Astrocyte (in vitro differentiated cells and primary cell): ENCODE data around the gene URB1. TPM values are rescaled to one million over a fixed set of nuclear protein-coding genes. Genes with fewer than 3 reads are reported as not detected.

Experiments used
- DNase-seq: peaks from one replicate; pipeline ENCODE4 v3.0.0-alpha.2; 2010; ENCODE audit warnings: low read depth
- FAIRE-seq: peaks from 2 replicates; lab custom pipeline; 2011; peaks lifted over from hg19 to GRCh38; lab: Jason Lieb, UNC
- H2AFZ ChIP-seq: 2 replicates; pipeline ENCODE4 v1.6.0; 2012; ENCODE audit warnings: low read depth, low read length, inconsistent platforms
- H3K27ac ChIP-seq: 2 replicates; pipeline ENCODE4 v1.5.1; 2011; ENCODE audit warnings: low read depth, low read length, inconsistent platforms
- H3K27me3 ChIP-seq: 2 replicates; pipeline ENCODE4 v1.6.0; 2011; ENCODE audit warnings: low read length, inconsistent platforms; ENCODE audit not compliant: insufficient read depth
- H3K36me3 ChIP-seq: 2 replicates; pipeline ENCODE4 v1.5.1; 2011; ENCODE audit warnings: low read length, inconsistent platforms; ENCODE audit not compliant: insufficient read depth
- H3K4me1 ChIP-seq: 2 replicates; pipeline ENCODE4 v1.5.1; 2011; ENCODE audit warnings: low read length, inconsistent platforms; ENCODE audit not compliant: insufficient read depth
- H3K4me2 ChIP-seq: 2 replicates; pipeline ENCODE4 v1.6.0; 2012; ENCODE audit warnings: low read length, inconsistent platforms
- H3K4me3 ChIP-seq: 2 replicates; pipeline ENCODE4 v1.5.1; 2011; ENCODE audit warnings: low read depth, mild to moderate bottlenecking, low read length, inconsistent platforms; ENCODE audit not compliant: insufficient read depth
- H3K79me2 ChIP-seq: 2 replicates; pipeline ENCODE4 v1.6.0; 2012; ENCODE audit warnings: mild to moderate bottlenecking, low read length, inconsistent platforms; ENCODE audit not compliant: insufficient read depth
- H3K9ac ChIP-seq: 2 replicates; pipeline ENCODE4 v1.6.0; 2012; ENCODE audit warnings: mild to moderate bottlenecking, low read length, inconsistent platforms
- H3K9me3 ChIP-seq: 2 replicates; pipeline ENCODE4 v1.5.1; 2012; ENCODE audit warnings: low read depth, mild to moderate bottlenecking, low read length, inconsistent platforms; ENCODE audit not compliant: insufficient read depth
- H4K20me1 ChIP-seq: 2 replicates; pipeline ENCODE4 v1.6.0; 2012; ENCODE audit warnings: low read length, inconsistent platforms; ENCODE audit not compliant: insufficient read depth
- H3K27ac Mint-ChIP-seq: one replicate; pipeline ENCODE4 v1.8.0; 2021; ENCODE audit warnings: mild to moderate bottlenecking, mixed read lengths; ENCODE audit not compliant: unreplicated experiment
- H3K27me3 Mint-ChIP-seq: one replicate; pipeline ENCODE4 v1.8.0; 2021; ENCODE audit warnings: low read depth, mixed read lengths; ENCODE audit not compliant: unreplicated experiment
- H3K36me3 Mint-ChIP-seq: one replicate; pipeline ENCODE4 v1.8.0; 2021; ENCODE audit warnings: low read depth, mixed read lengths; ENCODE audit not compliant: unreplicated experiment
- H3K4me1 Mint-ChIP-seq: one replicate; pipeline ENCODE4 v1.8.0; 2021; ENCODE audit warnings: low read depth, mixed read lengths; ENCODE audit not compliant: unreplicated experiment
- H3K4me3 Mint-ChIP-seq: one replicate; pipeline ENCODE4 v1.8.0; 2021; ENCODE audit warnings: mild to moderate bottlenecking, moderate library complexity, mixed read lengths; ENCODE audit not compliant: unreplicated experiment
- H3K9me3 Mint-ChIP-seq: one replicate; pipeline ENCODE4 v1.8.0; 2021; ENCODE audit warnings: mild to moderate bottlenecking, mixed read lengths; ENCODE audit not compliant: unreplicated experiment
- EZH2 ChIP-seq: IDR thresholded peaks from 2 replicates; pipeline ENCODE4 v1.6.1; 2012; ENCODE audit warnings: mild to moderate bottlenecking, low read length, inconsistent platforms; ENCODE audit not compliant: insufficient read depth
- total RNA-seq: library from RNA; stranded (reverse); gene quantifications from 2 replicates; pipeline ENCODE4 v1.2.1, GENCODE V29; 2021
- TF ChIP-seq, protein P1 (sequence below): IDR thresholded peaks from 2 replicates; pipeline ENCODE4 v1.5.1; 2011; ENCODE audit warnings: low read depth, mild to moderate bottlenecking, inconsistent platforms, low read length, moderate library complexity; ENCODE audit not compliant: insufficient read depth

The URB1 gene
- total RNA-seq, 1 donor from 2014 or later = 19.2 TPM

DNA sequence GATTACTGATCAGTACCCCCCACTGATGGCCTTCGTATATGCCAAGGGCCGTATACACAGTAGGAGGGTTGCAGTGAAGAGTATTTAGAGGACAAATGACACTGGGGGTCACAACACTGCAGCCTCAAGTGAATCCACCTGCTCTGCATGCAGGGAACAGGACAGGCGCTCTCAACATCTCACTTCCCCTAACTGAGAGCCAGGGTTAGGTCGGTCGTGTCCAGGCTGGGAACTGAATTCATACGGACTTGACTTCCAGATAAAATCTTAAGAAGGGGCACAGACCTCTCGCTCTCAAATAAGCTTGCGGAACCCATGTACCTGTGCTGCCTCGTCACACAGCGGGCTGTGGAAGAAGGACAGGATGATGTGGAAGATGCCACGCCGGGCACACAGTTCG, 71.3 kb downstream of the URB1 start:
- Mint-ChIP-seq H3K27ac (no peak overlapping the region), H3K27me3 (no peaks in the 10 kb centered on the region), H3K4me3 (no peak overlapping the region), H3K36me3 (peaks cover 22% of the 10 kb centered on the region), H3K4me1 (no peaks in the 10 kb centered on the region), H3K9me3 (no peaks in the 10 kb centered on the region)
- no peaks in the 10 kb centered on the region for H3K9me3 ChIP-seq
- H3K27ac ChIP-seq = no peak overlapping the region
- H3K27me3 ChIP-seq = no peaks in the 10 kb centered on the region
- no peak overlapping the region for H3K4me3 ChIP-seq
- DNase-seq (no peak), FAIRE-seq (no peak)
- H2AFZ ChIP-seq = no peak overlapping the region
- H3K9ac ChIP-seq = no peak overlapping the region
- H4K20me1 ChIP-seq = peaks cover 11% of the 10 kb centered on the region
- no peaks in the 10 kb centered on the region for H3K79me2 ChIP-seq
- no peak overlapping the region for H3K4me2 ChIP-seq
- TF ChIP-seq, protein P1, sequence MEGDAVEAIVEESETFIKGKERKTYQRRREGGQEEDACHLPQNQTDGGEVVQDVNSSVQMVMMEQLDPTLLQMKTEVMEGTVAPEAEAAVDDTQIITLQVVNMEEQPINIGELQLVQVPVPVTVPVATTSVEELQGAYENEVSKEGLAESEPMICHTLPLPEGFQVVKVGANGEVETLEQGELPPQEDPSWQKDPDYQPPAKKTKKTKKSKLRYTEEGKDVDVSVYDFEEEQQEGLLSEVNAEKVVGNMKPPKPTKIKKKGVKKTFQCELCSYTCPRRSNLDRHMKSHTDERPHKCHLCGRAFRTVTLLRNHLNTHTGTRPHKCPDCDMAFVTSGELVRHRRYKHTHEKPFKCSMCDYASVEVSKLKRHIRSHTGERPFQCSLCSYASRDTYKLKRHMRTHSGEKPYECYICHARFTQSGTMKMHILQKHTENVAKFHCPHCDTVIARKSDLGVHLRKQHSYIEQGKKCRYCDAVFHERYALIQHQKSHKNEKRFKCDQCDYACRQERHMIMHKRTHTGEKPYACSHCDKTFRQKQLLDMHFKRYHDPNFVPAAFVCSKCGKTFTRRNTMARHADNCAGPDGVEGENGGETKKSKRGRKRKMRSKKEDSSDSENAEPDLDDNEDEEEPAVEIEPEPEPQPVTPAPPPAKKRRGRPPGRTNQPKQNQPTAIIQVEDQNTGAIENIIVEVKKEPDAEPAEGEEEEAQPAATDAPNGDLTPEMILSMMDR = no peak
- no peak for TF ChIP-seq EZH2
- H3K36me3 ChIP-seq = peaks cover 76% of the 10 kb centered on the region
- no peaks in the 10 kb centered on the region for H3K4me1 ChIP-seq

GRCh38 chr21:32320726-32321125, 72.1 kb downstream of the URB1 start:
- DNase-seq = no peak
- H3K36me3 Mint-ChIP-seq = peaks cover 25% of the 10 kb centered on the region
- H3K4me3 Mint-ChIP-seq = no peak overlapping the region
- peaks cover under 1% of the 10 kb centered on the region for H3K4me1 Mint-ChIP-seq
- no peaks in the 10 kb centered on the region for H3K9me3 Mint-ChIP-seq
- no peak overlapping the region for H2AFZ ChIP-seq
- no peak overlapping the region for H3K27ac Mint-ChIP-seq
- peaks cover 18% of the 10 kb centered on the region for H4K20me1 ChIP-seq
- no peaks in the 10 kb centered on the region for H3K27me3 ChIP-seq
- H3K4me1 ChIP-seq = peaks cover 3% of the 10 kb centered on the region
- H3K4me2 ChIP-seq = no peak overlapping the region
- H3K4me3 ChIP-seq = no peak overlapping the region
- no peak overlapping the region for H3K9ac ChIP-seq
- no peak overlapping the region for H3K27ac ChIP-seq
- H3K9me3 ChIP-seq = no peaks in the 10 kb centered on the region
- no peak for TF ChIP-seq EZH2
- peaks cover 76% of the 10 kb centered on the region for H3K36me3 ChIP-seq
- no peak for FAIRE-seq
- no peaks in the 10 kb centered on the region for H3K79me2 ChIP-seq
- no peaks in the 10 kb centered on the region for H3K27me3 Mint-ChIP-seq

- FAIRE-seq = no peak
- peaks cover 25% of the 10 kb centered on the region for H3K36me3 Mint-ChIP-seq
- no peak overlapping the region for H3K27ac ChIP-seq
Observed at GRCh38 chr21:32320059-32320458, 72.8 kb downstream of the URB1 start.

More at GRCh38 chr21:32320059-32320458, 72.8 kb downstream of the URB1 start:
- H3K9ac ChIP-seq = no peak overlapping the region
- H3K4me2 ChIP-seq = no peak overlapping the region
- H3K4me3 Mint-ChIP-seq = no peak overlapping the region
- no peaks in the 10 kb centered on the region for H3K9me3 ChIP-seq
- H3K79me2 ChIP-seq = no peaks in the 10 kb centered on the region
- no peak overlapping the region for H3K4me3 ChIP-seq
- peaks cover 18% of the 10 kb centered on the region for H4K20me1 ChIP-seq
- H2AFZ ChIP-seq = no peak overlapping the region
- no peaks in the 10 kb centered on the region for H3K27me3 Mint-ChIP-seq
- H3K4me1 ChIP-seq = peaks cover 6% of the 10 kb centered on the region
- H3K27ac Mint-ChIP-seq = no peak overlapping the region
- no peak for DNase-seq
- H3K27me3 ChIP-seq = no peaks in the 10 kb centered on the region
- H3K36me3 ChIP-seq = peaks cover 70% of the 10 kb centered on the region
- no peaks in the 10 kb centered on the region for H3K9me3 Mint-ChIP-seq
- TF ChIP-seq, protein P1 = no peak
- TF ChIP-seq EZH2 = no peak
- H3K4me1 Mint-ChIP-seq = peaks cover 4% of the 10 kb centered on the region
